ENCODE results near the gene PTGIS.

Gene PTGIS

DNA sequence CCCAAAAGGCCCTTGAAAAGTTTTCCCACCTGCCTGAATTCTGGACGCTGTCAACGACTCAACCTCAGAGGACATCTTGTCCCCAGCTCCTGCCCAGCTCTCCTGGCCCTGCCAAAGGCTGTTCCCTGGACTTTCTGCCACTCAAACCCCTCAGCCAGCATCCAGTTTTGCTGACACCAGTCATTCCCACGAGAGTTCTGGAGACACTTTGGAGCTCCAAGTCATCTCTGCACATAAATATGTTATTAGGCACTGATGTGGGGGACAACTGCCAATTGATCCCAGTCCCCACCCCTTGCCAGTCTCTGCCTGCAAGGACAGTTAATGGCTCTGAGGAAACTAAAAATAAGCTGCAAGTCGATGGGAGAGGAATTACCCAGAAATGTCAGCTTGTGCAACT is 46.6 kb downstream of the PTGIS start:
- no peak for DNase-seq

DNA sequence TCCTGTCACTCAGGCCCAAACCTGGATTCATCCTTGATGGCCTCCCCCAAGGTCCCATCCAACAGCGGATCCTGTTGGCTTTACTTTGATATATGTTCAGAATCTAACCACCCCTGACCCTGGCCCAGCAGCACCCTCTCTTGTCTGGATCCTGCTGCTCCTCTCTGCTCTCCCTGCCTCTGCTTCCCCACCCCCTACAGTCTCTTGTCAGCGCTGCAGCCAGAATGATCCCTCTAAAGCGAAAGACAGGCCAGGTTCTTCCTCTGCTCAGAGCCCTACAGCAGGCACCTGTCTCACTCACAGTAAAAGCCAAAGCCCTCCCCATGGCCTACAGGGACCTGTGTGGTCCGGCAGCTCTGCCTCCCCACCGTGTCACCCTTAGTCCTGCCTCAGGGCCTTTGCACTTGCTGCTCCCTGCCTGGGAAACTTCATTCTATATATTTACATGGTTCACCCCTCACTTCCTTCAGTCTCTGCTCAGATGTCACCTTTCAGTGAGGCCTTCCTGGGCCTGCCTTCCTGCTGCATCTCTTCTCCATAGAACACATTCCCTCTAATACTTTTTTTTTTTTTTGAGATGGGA is 48.1 kb downstream of the PTGIS start:
- DNase-seq = no peak

DNA sequence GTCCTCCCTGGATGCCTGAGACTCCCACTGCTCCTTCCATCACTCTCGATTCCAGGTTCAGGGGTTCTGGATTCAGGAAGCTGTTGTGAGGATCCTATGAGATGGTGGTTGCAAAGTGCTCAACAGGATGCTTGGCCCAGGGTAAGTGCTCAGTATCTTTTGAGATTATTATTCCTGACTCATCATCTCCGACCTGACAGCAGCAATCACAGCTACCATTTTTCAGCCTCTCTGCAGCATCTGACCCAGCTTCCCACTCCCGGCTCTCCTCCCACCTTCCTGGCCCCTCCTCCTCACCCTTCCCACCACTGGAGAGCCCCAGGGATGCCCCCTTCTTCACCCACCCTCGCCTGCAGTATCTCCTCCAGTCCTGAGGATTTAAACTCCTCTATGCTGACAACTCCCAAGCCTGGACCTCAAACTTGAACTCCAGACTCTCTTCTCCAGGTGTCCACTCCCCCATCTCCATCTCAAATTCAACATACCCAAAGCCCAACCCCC is 48.7 kb downstream of the PTGIS start:
- no peak for DNase-seq

DNA sequence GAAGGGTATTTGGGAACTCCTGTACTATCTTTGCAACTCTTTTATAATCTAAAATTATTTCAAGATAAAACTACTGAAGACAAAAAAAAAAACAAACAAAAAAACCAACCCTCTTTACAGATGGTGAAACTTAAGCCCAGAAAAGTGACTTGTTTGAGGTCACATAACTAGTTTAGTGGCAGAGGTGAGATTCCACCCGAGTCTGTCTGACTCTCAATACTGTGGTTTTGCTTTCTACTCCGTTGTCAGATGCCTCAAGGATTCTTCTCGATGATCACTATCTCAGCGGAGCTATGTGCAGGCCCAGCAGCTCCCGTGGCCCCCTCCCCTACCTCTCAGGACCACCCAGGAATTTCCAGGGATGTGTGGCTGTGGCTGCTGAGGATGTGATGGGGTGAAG is 49.4 kb downstream of the PTGIS start:
- no peak for DNase-seq

DNA sequence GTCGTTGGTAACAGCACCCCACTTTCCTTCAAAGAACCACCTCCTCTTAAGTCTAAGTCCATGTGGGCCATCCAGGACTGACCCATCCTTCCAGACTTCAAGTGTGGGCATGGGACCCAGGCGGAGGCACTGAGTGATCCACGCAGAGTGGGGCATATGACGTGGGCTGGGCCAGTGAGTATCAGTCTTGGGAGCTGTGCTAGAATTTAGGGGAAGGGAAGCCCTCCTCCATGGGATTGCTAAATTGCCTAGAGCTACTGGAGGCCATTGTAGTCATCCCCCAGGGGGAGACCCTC is 50.2 kb downstream of the PTGIS start:
- no peak for DNase-seq

DNA sequence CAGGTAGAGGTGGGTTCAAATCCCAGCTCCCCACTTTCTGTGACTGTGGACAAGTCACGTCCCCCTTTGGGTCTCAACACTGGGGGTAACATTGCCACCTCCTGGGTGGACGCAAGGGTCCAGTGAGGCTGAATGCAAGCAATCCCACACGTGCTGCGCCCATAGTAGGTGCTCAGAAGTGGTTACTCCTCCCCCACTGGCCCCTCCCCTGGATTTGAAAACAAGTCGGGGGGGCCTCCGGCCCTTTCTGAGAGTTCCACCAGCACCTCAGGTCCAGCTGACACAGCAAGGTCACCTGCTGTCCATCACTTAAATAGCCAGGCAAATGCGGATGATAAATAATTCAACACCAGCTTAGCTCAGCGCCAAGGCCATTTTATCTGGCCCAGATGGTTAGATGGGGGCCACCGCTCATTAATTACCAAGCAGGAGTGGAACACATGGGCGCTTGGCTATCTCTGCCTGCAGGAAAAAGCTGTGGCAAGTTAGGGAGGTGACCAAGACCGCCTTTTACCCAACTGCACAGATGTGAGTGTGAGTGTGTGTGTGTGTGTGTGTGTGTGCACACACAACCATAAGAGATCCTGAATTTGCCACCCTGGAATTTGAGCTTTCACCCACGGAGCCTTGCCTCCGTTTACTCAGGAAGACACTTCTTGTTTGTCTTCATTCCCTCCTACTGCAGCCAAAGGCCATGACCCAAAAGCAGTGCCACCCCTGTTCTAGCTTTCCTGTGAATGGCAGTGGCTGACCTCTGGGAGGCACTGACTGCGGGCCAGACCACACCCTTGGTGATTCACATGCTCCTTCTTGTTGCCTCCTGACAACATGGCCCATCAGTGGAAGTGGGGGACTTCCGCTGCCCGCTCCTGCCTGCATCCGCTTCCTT is 50.8 kb downstream of the PTGIS start:
- DNase-seq = no peak

DNA sequence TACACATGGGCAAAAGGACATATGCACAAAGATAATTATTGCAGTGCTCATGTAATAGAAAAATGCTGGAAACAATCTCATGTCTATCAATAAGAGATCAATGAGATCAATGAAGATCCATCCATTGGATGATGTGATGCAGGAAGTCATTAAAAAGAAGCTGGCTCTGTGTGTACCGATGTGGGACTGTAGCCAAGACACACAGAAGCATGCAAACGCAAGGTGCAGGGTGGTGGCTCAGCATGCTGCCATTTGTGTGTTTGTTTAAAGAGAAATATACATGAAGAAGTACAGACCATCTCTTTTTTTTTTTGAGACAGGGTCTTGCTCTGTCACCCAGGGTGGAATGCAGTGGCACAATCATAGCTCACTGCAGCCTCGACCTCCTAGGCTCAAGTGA is 52.4 kb downstream of the PTGIS start:
- DNase-seq = no peak

DNA sequence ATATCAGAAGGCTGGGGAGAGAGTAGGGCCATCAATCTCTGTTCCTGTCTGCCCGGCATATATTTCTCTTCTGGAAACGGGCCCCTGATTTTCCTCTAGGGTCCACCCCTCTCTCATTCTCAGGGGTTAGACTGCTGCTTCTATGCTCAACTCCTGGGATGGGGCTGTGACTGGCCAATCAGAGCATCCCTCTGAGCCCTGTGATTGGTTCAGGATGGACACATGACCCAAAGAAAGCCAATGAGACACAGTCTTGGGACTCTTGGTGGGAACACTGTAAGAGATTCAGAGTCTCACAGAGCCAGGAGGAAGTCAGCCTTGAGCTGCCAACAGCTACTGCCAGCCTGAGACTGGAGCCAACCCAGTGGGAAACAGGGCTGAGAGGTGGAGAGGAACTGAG is 54.4 kb downstream of the PTGIS start:
- DNase-seq = no peak

DNA sequence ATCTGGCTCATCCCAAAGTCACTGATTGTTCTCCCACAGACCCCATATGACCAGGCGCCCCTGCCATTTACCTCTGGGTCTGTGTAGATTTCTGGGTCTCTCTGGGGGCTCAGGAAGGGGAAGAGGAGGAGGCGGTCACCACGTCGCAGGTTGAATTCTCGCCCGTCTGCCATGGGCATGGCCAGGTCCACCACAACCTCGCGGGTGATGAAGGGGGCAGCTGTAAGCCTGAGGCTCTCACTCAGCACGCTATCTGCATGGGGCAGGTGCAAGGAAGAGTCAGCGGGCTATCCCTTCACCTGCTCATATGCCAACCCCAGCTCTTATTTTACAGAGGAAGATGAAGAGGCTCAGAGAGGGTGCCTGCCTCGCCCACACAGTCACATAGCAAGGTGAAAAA is 54.9 kb downstream of the PTGIS start:
- no peak for DNase-seq

DNA sequence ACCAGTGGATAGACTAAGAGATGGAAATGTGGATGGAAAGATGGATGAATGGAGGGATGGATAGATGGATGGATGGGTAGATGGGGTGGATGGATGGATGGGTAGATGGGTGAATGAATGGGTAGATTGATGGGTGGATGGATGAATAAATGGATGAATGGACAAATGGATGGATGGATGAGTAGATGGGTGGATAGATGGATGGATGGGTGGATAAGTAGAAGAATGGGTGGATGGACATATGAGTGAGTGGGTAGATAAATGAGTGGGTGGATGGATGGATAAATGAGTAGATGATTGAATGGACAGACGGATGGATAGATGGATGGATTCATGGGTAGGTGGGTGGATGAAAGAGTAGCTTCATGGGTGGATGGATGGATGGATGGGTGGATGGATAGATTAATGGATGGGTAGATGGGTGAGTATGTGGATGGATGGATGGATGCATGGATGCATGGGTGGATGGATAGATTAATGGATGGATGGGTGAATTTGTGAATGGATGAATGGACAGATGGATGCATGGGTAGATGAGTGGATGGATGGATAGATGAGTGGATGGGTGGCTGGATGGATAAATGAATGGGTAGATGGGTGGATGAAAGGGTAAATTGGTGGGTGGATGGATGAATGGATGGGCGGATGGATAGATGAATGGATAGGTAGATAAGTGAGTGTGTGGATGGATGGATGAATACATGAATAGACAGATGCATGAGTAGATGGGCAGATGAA is 56.0 kb downstream of the PTGIS start:
- DNase-seq = no peak

DNA sequence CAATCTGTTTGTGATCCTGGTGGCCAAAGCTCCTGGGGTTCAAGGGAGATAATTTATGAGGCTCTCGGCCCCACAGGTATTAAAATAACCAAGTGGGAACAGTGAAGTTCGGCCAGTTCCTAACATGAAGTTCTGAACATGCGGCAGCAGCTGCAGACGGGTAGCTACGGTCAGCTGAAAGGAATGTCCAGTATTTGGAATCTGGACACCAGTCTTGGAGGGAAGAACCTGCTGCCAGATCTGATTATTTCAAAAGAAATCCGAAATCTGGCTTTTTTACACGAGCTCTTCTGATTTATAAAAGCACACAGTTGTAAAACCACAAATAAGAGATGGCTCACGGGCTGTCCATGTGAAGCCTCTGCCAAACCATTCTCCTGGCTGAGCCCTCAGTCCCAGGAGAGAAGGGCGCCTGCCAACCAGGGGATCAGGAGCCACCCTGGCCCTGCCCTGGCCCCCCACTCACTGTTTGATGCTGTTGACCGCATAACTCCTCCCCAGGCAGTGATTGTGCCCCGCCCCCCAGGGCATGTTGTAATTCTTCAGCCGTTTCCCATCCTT is 57.3 kb downstream of the PTGIS start:
- peak; percentile 81 for DNase-seq

DNA sequence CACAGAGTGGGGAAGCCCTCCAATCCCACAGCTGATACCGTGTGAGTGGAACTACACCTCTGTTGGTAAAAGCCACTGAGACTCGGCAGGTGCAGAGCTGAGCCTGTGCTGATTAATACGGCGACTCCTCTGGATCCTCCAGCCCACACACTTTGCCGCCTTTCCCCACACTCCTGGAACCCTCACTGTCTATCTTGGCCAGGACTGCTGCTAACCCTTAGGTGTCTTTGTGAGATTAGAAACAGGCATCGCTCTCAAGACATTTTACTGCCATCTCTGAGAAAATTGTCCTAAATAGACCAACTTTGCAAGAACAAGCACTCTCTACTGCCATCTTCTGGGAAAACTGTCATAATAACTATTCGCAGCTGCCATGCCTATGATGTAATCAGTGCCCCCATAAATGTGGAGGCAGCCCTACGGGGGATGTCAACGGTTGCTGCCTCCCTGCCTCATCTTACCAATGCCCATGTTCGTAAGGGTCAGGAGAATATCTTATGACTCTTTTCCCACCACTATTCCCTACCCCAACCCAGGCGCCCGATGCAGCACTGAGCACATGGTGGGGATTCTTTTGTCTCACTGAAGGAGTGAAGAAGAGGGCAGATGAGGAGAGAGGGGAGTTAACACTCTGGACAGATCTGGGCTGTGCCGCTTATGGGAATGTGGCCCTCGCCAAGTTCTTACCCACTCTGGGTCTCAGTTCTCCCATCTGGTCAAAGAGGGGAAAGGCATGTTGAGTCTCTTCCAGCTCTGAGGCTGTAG is 59.3 kb downstream of the PTGIS start:
- peak; percentile 42 for DNase-seq

DNA sequence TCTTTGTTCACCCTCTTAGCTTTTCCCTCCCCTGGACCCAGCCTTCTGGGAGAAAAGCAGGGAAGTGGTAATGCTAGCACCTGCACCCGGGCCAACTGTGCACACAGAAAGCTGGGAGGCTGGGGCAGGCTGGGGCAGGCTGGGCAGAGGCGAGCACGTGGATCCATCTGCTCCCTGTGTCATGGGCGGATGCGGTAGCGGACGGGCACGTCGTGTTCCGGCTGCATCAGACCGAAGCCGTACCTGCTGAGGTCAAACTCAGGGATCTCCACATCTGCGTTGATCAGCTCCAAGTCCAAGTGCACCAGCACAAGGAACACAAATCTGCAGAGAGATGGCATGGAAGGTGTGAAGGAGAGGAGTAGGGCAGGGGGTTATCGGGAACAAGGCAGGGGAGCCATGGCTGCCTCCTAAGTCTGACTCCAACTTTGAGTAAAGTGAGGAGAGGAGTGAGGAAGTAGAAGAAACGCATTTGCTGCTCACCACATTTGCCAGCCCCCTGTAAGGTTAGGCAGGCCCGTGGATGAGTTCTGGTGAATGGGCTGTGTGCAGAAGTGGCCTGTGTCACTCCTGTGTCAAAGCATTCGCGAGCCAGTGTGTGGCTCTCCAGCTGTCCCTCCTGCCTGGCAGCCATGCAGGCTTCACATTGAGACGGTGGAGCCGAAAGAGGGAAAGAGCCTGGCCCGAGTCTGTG is 60.0 kb downstream of the PTGIS start:
- no peak for DNase-seq

DNA sequence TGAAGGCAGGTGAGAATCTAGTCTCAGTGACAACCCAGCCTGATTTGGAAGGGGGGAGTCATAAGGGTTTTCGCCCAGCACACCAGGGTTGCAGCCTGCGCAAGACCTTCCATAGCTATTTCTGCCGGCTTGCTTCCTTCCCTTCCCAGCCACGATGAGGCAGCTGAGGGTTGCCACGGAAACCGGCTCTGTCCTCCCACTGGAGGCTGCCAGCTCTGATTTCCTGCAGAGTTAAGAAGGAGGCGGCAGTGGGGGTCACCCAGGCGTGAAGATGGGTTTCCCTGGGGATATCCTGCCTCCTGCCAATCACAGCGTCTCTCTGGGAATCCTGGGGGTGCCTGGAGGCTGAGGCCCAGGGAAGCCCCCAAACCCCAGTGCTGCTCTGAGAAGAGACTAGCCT is 62.4 kb downstream of the PTGIS start:
- peak; percentile 27 for DNase-seq

DNA sequence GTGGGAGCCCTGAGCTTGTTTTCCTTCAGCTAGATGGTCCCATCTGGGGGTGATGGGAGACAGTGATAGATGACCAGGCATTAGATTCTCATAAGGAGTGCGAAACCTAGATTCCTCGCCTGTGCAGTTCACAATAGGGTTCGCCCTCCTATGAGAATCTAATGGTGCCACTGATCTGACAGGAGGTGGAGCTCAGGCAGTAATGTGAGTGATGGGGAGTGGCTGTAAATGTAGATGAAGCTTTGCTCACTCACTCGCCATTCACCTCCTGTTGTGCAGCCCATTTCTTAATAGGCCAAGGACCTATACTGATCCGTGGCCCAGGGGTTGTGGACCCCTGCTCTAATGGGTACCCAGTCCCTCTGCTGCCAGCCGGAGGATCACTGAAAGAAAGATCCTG is 64.8 kb downstream of the PTGIS start:
- DNase-seq = no peak

DNA sequence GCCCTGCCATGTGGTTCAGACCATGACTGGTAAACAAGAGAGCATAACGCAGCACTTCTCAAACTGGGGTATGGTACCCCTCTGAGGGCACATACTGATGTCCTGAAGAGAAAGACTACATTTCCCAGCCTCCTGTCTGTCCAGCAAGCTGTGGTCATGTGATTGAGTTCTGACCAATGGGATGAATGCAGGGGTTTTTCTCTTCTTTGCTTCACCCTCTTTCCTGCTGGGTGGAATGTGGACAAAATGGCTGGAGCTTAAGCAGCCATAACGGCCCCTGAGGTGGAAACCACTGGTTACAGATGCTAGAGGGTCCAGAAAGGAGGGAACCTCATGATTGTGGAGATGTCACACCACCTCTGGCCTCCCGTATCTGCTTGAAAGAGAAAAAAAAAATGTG is 66.0 kb downstream of the PTGIS start:
- no peak for DNase-seq

DNA sequence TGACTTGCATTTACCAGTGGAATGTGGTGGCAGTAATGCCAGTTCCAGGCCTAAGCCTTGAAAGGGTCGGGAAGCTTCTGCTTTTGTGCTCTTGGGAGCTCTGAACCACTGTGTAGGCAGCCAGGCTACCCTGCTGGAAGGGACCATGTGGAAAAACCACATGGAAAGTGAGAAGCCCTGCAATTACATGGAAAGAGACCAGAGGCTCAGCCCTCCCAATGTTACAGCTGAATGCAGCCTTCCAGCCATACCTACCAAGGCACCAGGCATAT is 70.6 kb downstream of the PTGIS start:
- no peak for DNase-seq

DNA sequence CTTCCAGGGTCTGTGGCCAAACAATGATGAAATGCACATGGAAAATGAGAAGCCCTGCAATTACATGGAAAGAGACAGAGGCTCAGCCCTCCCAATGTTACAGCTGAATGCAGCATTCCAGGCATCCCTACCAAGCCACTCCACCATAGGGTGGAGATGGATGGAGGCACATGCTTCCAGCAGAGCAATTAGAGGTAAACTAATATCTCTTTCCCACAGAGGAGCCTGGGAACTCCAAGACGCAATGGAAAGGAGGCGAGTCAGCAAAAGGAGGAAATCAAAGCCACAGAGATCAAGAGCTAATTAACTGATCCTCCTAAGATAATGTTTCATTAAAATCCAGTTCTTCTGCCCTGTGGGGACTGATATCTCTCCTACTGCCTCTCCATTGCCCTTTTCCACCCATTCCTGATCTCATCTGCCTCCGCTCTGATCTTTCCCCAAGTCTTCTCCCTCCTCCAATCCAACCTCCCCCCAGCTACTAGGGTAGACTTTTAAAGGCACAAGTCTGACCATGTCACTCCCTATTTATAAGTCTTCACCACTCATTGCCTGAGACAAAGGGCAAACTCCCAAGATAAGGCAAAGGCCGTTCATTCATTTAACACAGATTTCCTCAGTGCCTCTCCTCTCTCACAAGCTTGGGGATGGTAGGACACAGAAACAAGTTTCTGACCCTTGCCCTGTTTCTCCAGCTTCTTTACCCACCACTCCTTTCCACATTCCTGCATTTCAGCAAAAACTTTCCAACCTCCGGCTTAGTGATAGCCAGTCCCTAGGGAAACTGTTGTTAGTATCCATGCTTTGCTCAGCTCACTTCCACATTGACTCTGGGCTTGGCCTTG is 71.2 kb downstream of the PTGIS start:
- no peak for DNase-seq

DNA sequence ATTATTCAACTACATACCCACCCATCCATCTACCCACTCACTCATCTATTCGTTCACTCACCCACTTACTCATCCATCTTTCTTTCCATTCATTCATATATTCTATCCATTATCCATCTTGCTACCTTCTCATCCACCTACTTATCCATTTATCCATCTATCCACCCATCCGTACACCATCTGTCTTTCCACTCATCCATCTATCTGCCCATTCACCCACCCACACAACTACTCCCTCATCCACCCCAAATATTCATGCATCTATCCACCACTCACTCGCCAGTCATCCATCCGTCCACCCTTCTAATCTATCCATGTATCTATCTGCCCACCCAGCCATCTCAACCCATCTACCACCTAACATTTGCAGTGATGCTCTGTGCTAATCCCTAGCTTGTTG is 71.9 kb downstream of the PTGIS start:
- DNase-seq = no peak

DNA sequence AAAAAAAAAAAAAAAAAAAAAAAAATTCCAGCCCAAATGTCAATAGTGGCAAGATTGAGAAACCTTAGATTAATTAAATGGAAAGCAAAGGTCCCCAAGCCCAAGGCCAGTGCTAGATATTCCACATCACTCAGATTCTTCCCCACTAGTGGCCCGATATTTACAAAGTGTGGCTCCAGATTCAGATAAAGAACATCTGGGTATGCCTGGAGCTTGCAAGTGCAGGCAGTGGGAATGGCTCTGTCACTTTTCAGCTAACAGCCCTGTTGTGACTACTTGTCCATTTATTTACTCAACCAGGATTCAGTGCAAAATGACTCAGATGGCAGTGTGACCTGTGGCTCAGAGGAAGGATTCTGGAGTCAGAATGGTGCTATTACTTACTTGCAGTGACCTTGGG is 77.2 kb downstream of the PTGIS start:
- no peak for DNase-seq

DNA sequence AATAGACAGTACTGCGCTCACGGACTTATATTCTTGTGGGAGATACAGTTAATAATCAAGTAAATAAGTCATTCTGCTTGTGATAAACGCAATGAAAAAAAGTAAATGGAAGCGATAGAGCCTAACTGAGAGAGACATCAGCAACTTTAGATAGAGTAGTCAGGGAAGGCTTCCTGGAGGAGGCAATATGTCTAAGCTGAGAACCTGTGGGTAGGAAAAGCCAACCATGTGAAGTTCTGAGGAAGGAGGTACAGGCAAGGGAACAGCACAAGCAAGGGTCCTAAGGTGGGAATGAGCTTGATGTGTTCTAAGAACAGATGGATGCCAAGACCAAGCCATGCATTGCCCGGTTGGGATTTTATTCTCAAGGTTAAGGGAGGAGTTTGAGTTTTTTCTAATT is 78.2 kb downstream of the PTGIS start:
- DNase-seq = no peak

DNA sequence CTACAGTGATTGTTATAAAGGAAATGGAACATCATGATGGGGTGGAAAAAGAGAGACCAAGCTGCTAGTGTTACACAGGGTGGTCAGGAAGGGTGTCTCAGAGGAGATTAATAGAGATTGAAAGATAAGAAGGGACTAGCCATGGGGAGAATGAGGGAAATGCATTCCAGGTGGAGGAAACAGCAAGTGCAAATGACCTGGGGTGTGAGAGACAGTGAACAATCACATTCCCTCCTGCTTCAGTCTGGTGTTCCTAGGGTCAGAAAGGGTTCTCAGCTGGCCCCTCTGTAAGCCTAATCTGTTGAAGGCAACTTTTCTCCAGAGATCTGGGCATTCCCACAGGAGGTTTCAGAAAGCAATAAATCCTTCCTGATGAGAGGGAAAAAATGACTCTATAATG is 81.9 kb downstream of the PTGIS start:
- DNase-seq = no peak

Measured in HCEC 1CT (cell line).